Astrocyte of the cerebellum (primary cell): ENCODE data around the gene ABCA13.

Experiments
- DNase-seq: peaks from one replicate; pipeline ENCODE4 v3.0.0-alpha.2; 2011; ENCODE audit warnings: low read depth
- H3K4me3 ChIP-seq: 2 replicates; pipeline ENCODE4 v1.5.1; 2011; ENCODE audit warnings: mild to moderate bottlenecking, low read depth, low read length, moderate library complexity
- in situ Hi-C: cut with HindIII; loops from 2 replicates; pipeline ENCODE4 v1.10.0; 2017; ENCODE audit warnings: low sequenced_read_pairs
- TF ChIP-seq, protein P1 (sequence below): IDR thresholded peaks from 2 replicates; pipeline ENCODE4 v1.5.1; 2012; ENCODE audit warnings: low read length, low read depth, moderate library complexity, mild to moderate bottlenecking; ENCODE audit errors: missing control alignments

ABCA13 gene

DNA sequence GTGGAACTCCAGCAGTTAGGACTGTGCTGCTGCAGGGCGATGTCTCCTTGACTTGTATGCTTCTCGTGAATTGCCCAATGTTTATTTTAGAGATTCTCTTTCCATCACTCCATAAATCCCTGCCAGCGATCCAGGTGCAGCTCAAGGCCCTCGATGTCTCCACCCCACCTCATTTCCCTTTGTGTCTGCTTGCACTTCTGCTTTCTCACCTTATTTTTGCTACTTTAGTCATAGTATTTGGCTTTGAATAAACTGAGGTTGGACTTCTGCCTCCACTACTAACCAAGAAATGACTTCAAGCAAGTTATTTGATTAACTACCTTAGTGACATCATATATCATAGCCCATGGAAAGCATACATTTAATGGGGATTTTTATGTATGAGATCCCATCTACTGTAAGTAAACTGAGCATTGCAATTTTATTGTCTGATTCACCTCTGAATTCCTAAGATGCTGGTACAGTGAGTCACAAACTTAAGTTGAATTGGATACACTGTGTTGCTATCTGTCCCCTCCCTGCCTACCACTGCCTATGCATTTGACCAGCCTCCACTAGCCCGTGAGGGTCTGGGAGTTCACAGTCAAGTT is 255.8 kb downstream of the ABCA13 start:
- no peak for DNase-seq
- TF ChIP-seq, protein P1, sequence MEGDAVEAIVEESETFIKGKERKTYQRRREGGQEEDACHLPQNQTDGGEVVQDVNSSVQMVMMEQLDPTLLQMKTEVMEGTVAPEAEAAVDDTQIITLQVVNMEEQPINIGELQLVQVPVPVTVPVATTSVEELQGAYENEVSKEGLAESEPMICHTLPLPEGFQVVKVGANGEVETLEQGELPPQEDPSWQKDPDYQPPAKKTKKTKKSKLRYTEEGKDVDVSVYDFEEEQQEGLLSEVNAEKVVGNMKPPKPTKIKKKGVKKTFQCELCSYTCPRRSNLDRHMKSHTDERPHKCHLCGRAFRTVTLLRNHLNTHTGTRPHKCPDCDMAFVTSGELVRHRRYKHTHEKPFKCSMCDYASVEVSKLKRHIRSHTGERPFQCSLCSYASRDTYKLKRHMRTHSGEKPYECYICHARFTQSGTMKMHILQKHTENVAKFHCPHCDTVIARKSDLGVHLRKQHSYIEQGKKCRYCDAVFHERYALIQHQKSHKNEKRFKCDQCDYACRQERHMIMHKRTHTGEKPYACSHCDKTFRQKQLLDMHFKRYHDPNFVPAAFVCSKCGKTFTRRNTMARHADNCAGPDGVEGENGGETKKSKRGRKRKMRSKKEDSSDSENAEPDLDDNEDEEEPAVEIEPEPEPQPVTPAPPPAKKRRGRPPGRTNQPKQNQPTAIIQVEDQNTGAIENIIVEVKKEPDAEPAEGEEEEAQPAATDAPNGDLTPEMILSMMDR, result no peak
- in situ Hi-C loops, result no loop called here
- no peak overlapping the region for H3K4me3 ChIP-seq

DNA sequence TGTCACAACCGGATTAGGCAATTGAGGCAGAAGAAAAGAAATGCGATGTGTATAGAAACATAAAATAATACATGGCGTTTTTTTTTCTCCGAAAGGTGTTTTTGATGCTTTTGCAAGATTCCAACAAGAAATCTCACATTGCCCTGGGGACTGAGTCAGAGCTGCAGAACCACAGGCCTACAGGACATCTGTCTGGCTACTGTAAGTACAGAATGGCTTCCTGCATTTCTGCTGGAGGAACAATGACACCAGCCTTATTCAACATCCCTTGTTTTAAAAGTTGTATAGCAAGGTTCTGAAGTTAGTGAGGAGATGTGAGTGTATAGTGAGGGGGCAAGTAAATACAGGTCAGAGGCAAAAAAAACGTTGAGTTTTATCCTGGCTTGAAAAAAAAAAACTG is 256.4 kb downstream of the ABCA13 start:
- in situ Hi-C loops, result no loop called here
- no peak overlapping the region for H3K4me3 ChIP-seq
- TF ChIP-seq, protein P1, result no peak
- DNase-seq, result no peak

DNA sequence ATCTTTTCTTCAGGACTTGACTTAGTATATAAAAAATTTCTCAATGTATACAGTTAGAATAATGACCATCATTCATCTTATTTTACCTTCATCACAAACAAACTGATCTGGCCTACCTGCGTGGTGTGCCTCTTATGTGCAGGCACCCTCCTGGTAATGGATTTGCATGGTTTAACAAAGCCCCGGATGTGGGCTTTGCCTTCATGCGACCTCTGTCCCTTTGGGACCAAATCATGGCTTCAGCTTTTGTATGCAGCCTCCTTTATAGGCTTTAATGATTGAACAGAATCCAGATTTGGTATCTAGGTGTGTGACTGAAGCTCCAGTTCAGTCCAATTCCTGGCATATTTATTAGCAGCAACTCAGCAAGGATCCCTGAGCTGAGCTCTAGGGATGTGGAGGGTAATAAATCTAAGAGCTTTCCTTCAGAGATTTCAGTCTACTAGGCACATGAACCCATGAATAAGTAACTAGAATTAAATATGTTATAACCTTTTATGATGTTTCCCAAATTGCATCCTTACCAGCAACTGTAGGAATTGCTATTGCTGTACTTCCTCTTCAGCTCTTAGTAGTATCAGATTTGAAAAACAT is 256.9 kb downstream of the ABCA13 start:
- TF ChIP-seq, protein P1, result no peak
- in situ Hi-C loops, result no loop called here
- no peak overlapping the region for H3K4me3 ChIP-seq
- DNase-seq, result no peak

DNA sequence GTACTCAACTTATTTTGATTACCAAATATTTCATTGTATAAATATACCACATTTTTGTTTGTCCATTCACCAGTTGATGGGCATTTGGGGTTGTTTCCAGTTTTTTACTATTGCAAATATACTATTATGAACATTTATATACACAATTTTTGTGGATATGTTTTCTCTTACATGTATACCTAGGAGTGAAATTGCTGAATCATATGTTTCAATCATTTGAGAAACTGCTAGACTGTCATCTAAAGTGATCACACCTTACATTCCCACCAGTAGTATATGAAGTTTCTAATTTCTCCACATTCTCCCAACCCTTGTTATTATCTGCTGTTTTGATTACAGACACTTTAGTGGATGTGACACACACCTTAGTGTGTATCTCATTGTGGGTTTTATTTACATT is 257.9 kb downstream of the ABCA13 start:
- in situ Hi-C loops, result no loop called here
- H3K4me3 ChIP-seq, result no peak overlapping the region
- no peak for DNase-seq
- TF ChIP-seq, protein P1, result no peak

DNA sequence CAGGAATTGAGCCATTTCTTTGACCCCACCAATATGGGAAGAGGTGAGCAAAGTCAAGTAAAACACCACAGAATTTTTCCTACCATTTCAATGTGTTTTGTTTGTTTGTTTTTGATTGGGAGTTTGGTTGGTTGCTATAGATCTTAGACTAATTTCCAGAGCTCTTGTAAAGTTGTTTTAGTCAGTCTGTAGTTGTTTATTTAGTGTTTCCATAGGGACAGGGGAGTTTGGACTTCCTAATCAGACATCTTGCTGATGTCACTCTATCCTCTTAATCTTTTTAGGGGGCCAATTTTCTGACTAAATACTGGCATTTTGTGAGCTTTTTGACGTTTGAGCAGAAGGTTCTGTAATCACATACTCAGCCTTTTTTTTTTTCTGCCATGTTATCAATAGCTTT is 266.9 kb downstream of the ABCA13 start:
- DNase-seq, result no peak
- H3K4me3 ChIP-seq, result no peak overlapping the region
- TF ChIP-seq, protein P1, result no peak
- in situ Hi-C loops, result no loop called here

DNA sequence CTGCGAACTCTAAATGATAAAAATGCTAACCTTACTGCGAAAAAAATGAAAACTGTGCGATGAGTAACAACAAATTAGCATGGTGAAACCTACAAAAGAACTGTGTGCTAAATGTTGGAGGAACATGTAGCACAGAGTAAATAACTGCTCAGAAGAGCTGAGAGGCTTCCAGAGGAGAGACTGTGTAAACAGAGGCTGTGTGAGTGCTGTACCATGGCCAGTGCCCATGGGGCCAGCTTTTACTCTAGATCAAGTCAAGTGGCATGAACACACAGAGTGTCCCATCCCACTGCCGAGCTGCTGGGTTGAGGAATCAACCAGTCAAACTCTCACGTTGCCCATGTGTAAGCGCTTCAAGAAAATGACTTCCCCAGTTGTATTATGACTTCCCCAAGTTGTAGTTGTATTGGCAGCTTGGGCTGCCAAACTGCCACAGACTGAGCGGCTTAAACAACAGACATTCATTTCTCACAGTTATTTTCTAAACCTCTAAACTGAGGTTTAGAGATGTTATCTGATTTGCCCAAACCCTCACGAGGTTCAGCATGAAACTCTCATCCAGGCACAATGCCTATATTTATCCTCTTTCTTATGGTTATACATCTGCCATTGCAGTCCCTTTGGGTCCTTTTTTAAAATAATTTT is 270.7 kb downstream of the ABCA13 start:
- H3K4me3 ChIP-seq, result no peak overlapping the region

More for the DNA sequence above, 270.7 kb downstream of the ABCA13 start:
- in situ Hi-C loops, result no loop called here
- no peak for DNase-seq
- TF ChIP-seq, protein P1, result no peak
